Measurements from ENCODE around the gene GRK5.
"Not testable (repeated sequence)": the region's sequence is repeated elsewhere in the genome, so short reads cannot be mapped to it uniquely, and the experiment has no call there.

Gene GRK5

DNA sequence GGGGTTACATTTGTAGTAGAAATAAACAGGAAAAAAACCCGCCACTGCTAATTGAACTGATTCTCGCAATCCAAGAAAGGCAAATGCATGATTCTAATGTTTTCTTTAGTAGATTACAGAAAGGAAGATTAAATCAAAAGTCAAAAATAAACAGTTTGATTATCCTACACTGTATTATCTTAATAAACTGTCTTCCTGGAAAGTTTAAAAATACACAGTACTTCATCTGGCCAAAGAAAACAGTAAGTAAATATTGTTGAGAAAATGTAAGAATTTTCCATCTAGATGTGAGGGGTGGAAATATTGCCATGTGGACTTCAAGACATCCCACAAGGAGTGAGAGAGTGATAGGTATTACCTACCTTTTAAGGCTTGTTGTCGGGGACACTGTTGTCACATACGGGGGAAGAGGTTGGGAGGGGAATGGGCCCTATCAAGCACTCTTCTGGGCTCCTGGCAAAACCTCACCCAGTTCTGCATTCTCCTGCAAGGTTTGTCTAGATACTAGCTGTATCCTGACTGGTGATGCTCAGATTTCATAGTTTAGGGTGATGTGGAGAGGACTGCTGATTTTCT, 17.8 kb downstream of the GRK5 start:
- DNase-seq, result no peak

DNA sequence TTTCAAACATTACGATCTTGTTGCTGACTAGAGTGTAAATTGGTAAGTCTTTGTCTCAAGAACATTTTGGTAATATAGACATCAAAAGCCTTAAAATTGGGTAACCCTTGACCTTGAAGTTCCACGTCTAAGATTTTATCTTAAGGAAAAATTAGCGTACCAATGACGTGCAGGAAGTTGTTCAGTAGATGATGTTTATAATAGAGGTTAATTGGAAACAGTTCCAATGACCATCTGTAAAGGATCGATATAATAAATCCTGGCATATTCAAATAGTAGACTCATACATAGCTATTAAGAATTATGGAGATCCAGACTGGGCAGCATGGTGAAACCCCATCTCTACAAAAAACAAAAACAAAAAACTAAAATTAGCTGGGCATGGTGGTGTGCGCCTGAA, 20.5 kb downstream of the GRK5 start:
- no peak for DNase-seq

GRCh38 chr10:119231654-119232053, 24.3 kb downstream of the GRK5 start:
- DNase-seq, result no peak

DNA sequence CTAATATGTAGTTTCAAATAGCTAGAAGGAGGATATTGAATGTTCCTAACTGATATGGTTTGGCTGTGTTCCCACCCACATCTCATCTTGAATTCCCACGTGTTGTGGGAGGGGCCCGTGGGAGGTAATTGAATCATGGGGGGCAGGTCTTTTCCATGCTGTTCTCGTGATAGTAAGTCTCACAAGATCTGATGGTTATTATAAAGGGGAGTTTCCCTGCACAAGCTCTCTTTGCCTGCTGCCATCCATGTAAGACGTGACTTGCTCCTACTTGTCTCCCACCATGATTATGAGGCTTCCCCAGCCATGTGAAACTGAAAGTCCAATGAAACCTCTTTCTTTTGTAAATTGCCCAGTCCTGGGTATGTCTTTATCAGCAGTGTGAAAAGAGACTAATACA, 25.1 kb downstream of the GRK5 start:
- not testable (repeated sequence) for DNase-seq

- no peak for DNase-seq
These were observed 25.9 kb downstream of the GRK5 start for GRCh38 chr10:119233123-119233820.

DNA sequence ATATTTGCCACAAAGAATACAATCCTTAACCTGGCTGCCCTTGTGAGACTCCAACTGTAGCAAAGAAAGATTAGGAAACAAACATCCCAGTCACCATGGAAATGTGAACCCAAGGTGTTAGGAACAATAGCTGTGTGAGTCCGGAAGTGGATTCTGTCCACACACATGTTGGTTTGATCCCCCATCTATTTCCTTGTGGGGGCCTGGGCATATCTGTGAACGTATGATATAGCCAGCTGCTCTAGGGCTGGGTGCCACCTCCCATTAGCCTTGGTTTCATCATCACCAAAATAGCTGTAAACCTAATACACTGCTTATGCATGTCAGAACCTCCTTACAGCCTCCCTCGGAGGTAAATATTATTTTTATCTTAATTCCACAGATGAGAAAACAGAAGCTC, 26.4 kb downstream of the GRK5 start:
- DNase-seq, result no peak

DNA sequence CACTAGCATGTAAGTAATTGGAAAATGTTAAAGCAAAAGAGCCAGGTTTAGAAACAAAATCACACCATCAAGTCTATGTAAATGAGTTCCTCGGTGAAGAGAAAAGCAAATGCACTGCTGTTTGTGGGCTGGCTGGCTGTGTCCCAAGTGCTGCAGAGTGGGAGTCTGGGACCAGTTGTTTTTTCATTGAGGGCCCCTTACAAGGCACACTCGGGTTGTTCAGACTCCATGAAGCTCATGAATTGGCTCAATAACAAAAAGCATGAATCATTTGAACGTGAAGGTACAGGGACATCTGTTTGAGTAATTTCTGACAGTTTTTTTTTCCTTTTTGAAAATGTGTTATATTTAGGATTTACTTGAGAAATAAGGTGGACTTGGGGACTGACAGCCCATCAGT, 28.0 kb downstream of the GRK5 start:
- DNase-seq, result no peak

DNA sequence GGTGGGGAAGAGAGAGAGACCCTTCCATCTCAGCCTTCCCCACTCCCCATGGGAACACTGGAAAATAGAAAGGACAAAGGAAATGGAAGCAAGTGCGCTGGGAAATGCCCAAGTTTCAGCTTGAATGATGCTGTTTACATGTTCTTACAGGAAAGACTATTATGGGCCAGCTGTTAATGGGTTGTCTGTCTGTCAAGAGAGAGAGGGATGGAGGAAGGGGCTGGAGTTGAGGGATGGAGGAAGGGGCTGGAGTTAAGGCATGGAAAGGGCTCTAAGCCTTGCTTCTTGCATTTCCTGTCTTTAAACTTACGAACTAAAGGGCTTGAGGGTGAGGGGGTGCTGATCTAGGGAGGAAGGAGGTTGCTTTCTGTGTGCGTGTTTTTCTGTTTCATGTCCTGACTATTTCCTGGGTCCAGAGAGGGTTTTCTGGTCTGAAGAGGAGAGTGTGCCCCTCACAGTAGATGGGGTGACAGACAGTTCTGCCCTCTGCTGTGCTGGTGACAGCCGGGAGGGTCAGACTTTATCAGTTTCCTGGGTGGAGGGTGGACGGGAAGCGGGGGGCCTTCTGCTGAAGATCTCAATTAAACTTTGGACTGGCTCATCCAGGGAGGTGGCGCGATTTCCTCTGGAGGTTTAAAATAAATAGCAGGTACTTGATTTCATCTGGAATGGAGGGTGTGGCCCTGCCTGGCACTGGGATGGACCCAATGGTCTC, 30.5 kb downstream of the GRK5 start:
- DNase-seq, result no peak

- no peak for DNase-seq
These were observed 31.2 kb downstream of the GRK5 start for GRCh38 chr10:119238577-119238976.

DNA sequence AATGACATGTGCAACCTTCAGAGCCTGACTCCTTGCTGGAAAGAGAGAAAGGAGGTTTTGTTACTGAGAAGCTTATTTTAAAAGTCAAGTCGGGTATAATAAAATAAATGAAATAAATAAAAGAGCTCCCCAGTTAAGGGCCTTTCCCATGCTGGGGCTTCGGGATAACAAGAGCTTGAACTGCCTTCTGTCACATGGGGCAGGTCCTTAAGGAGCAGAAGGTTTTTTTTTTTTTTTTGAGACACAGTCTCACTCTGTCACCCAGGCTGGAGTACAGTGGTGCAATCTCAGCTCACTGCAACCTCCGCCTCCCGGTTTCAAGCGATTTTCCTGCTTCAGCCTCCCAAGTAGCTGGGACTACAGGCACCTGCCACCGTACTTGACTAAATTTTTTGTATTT, 31.6 kb downstream of the GRK5 start:
- not testable (repeated sequence) for DNase-seq

DNA sequence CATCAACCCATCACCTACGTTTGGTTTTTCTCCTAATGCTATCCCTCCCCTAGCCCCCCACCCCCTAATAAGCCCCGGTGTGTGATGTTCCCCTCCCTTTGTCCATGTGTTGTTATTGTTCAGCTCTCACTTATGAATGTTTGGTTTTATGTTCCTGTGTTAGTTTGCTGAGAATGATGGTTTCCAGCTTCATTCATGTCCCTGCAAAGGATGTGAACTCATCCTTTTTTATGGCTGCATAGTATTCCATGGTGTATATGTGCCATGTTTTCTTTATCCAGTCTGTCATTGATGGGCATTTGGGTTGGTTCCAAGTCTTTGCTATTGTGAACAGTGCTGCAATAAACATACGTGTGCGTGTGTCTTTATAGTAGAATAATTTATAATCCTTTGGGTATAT, 32.3 kb downstream of the GRK5 start:
- not testable (repeated sequence) for DNase-seq

DNA sequence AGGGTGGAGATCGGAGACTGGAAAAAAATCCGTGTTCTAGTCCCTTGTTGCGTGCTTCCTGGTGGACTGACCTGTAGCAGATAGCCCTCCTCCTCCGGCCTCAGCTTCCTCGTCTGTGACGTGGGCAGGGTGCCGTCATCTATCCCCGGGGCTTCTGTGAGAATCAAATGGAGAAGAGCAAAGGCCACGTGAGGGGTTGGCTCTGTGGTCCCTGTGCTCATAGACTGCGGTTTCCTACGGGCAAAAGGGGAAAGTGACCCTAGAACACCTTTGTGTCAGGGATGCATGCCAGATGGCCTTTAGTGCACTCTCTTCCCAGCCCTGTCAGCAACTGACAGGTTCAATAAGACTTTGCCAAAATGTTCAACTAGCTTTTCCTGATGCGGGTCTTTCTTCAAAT, 33.7 kb downstream of the GRK5 start:
- DNase-seq, result peak; percentile 11

- no peak for DNase-seq
These were observed 34.8 kb downstream of the GRK5 start for GRCh38 chr10:119242186-119242585.

- no peak for DNase-seq
These were observed 36.1 kb downstream of the GRK5 start for GRCh38 chr10:119243488-119243887.

DNA sequence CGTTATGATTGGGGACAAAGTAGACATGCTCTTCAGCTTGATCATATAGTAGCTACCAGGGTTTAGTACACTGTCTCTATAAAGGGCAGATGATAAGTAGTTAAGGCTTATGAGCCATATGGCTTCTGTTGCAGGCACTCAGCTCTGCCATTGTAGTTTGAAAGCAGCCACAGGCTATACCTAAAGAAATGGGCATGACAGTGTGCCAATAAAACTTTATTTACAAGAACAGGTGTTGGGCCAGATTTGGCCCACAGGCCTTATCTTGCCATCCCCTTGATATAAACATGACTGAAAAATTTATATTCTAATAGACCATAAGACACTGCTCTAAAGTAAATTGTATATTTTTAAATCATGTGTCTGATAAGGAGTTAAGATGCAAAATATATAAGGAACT, 36.6 kb downstream of the GRK5 start:
- no peak for DNase-seq

DNA sequence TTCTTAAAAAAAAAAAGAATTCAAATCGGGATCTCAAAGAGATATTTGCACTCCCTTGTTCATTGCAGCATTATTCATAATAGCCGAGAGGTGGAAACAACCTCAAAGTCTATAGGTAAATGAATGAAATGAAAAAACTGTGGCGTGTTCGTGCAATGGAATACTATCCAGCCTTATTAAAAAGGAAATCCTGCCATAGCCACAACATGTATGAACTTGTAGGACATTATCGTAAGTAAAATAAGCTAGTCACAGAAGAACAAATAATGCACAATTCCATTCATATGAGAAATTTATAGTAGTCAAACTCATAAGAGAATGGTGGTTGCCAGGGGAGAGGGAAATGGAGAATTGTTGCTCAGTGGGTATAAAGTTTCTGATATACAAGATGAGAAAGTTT, 37.9 kb downstream of the GRK5 start:
- no peak for DNase-seq

- no peak for DNase-seq
These were observed 39.6 kb downstream of the GRK5 start for GRCh38 chr10:119246862-119247549.

GRCh38 chr10:119247550-119247894, 40.2 kb downstream of the GRK5 start:
- no peak for DNase-seq

- no peak for DNase-seq
These were observed 40.8 kb downstream of the GRK5 start for GRCh38 chr10:119248184-119248583.

DNA sequence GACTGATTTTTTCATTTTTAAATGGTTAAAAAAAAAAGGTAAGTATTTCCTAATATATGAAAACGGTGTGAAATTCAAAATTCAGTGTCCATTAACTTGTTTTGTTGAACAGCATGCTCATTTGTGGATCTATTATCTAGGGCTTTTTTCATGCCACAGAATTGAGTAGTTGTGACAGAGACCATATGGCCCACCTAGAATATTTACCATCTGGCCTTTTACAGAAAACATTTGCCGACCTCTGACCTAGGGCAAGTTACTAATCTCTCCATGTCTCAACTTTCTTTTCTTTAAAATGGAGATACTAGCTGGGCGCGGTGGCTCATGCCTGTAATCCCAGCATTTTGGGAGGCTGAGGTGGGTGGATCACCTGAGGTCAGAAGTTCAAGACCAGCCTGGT, 41.3 kb downstream of the GRK5 start:
- DNase-seq, result no peak

DNA sequence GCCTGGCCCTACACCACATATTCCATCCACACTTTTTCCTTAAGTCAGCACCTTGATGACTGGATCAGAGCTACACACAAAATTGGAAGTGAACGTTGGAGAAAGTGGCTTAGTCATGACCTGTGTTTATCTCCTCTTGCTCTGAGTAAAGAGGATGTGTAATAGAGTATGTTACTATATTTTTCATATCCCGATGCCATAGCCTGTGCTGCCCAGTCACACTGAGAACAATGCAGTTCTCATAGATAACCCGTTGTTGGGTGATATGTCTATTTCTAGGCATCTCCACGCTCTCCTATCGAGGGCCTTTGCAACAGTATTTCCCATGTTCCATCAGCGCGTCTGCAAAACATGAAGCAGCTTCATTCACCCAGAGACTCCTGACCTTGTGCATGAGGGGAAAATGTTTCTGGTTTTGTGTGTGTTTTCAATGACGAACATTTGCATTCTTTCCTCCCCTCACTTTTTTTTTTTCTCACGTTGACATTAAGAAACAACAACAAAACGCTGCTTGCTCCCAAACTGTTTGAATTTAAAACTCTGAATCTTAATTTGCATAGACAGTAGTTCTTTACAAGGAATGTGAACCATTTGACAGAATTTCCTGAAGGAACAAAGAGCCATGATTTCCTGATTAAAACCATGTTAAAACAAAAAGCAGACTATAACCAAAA, 43.4 kb downstream of the GRK5 start:
- DNase-seq, result no peak

GRCh38 chr10:119251315-119251708, 43.9 kb downstream of the GRK5 start:
- DNase-seq, result no peak

- DNase-seq, result no peak
These were observed 44.7 kb downstream of the GRK5 start for GRCh38 chr10:119252051-119252465.
